ENCODE results near the gene EBP.

GRCh38 chrX:48482526-48482925 lies 39.1 kb upstream of the EBP start:
- TF ChIP-seq CTCF (conservative IDR thresholded peaks at IDR 0.05 in 1 of 2, IDR thresholded peaks at IDR 0.05 in 1 of 2; ENCODE audit: extremely low read depth in 1 of 2, insufficient read depth in 1 of 2, low read depth in 1 of 2, low read length in 2 of 2) (no peak), EZH2 (IDR thresholded peaks at IDR 0.05; ENCODE audit: borderline replicate concordance, low read length) (no peak)
